IMR-90 (cell line): ENCODE results near the gene TLX1. TPM values are rescaled to one million over a fixed set of nuclear protein-coding genes. Genes with fewer than 3 reads are reported as not detected.
A peak's percentile ranks its signal among the peaks of the same experiment; 100 is the strongest.

Source experiments
- ATAC-seq: fragments of 200-7000 bp; cut with Tn5 transposase; 2 replicates; pipeline ENCODE4 v1.9.1; 2020; ENCODE audit warnings: low read depth, mild to moderate bottlenecking, moderate library complexity
- BruUV-seq: library from RNA; stranded (reverse); fragments of 400-500 nt; replicated peaks from 2 replicates; lab custom pipeline; 2021; lab: Mats Ljungman, UMichigan
- CTCF ChIA-PET: fragments of 300-600 bp; formaldehyde crosslinking; extraction: SDS; loops from one replicate; lab custom pipeline; 2021; ENCODE audit warnings: antibody characterized with exemption; lab: Yijun Ruan, JAX
- POLR2A ChIA-PET: fragments of 300-600 bp; sonication (Branson Sonifier 250); formaldehyde crosslinking; loops from one replicate; lab custom pipeline; 2022; ENCODE audit warnings: antibody characterized with exemption; ENCODE audit not compliant: unreplicated experiment; lab: Charles Lee
- DNase-seq: peaks from one replicate; pipeline ENCODE4 v3.0.0; 2013
- H2AFZ ChIP-seq: replicated peaks from 2 replicates; pipeline ENCODE3; 2013; ENCODE audit warnings: low read length, mild to moderate bottlenecking; ENCODE audit not compliant: poor library complexity
- H2AK5ac ChIP-seq: 2 replicates; pipeline ENCODE4 v1.6.1; 2013; ENCODE audit warnings: low read depth, low read length, inconsistent platforms
- H2AK9ac ChIP-seq: replicated peaks from 2 replicates; pipeline ENCODE3; 2013; ENCODE audit warnings: mild to moderate bottlenecking, low read depth, low read length, moderate library complexity; ENCODE audit not compliant: poor library complexity
- H2BK120ac ChIP-seq: 2 replicates; pipeline ENCODE4 v1.6.1; 2013; ENCODE audit warnings: low read depth, low read length, inconsistent platforms
- H2BK15ac ChIP-seq: 3 replicates; pipeline ENCODE4 v1.6.1; 2013; ENCODE audit warnings: low read depth, low read length, inconsistent platforms
- H2BK20ac ChIP-seq: 2 replicates; pipeline ENCODE4 v1.6.1; 2013; ENCODE audit warnings: low read depth, mild to moderate bottlenecking, inconsistent platforms, low read length, moderate library complexity
- H2BK5ac ChIP-seq: 2 replicates; pipeline ENCODE4 v1.6.1; 2013; ENCODE audit warnings: mild to moderate bottlenecking, low read depth, low read length, inconsistent platforms; ENCODE audit not compliant: poor library complexity, severe bottlenecking
- H3K14ac ChIP-seq: replicated peaks from 2 replicates; pipeline ENCODE4 v1.6.1; 2013; ENCODE audit warnings: low read depth, low read length, inconsistent platforms
- H3K18ac ChIP-seq: 2 replicates; pipeline ENCODE4 v1.6.1; 2013; ENCODE audit warnings: low read depth, low read length, control low read depth
- H3K23ac ChIP-seq: 2 replicates; pipeline ENCODE4 v1.6.1; 2013; ENCODE audit warnings: low read depth, low read length, inconsistent platforms
- H3K27ac ChIP-seq: 2 replicates; pipeline ENCODE4 v1.5.1; 2013; ENCODE audit warnings: mild to moderate bottlenecking, control low read depth, low read length; ENCODE audit not compliant: insufficient read depth
- H3K27me3 ChIP-seq: 2 replicates; pipeline ENCODE4 v1.6.1; 2013; ENCODE audit warnings: low read length; ENCODE audit not compliant: control insufficient read depth, insufficient read depth
- H3K36me3 ChIP-seq: 2 replicates; pipeline ENCODE4 v1.6.1; 2013; ENCODE audit warnings: low read length, mixed read lengths; ENCODE audit not compliant: control insufficient read depth, insufficient read depth
- H3K4ac ChIP-seq: 2 replicates; pipeline ENCODE4 v1.6.1; 2013; ENCODE audit warnings: low read depth, low read length, inconsistent platforms
- H3K4me1 ChIP-seq: 2 replicates; pipeline ENCODE4 v1.6.1; 2013; ENCODE audit warnings: low read length, mixed read lengths; ENCODE audit not compliant: control insufficient read depth, insufficient read depth
- H3K4me2 ChIP-seq: 2 replicates; pipeline ENCODE4 v1.6.1; 2013; ENCODE audit warnings: low read depth, mild to moderate bottlenecking, control low read depth, low read length, moderate library complexity
- H3K4me3 ChIP-seq: 2 replicates; pipeline ENCODE4 v1.5.1; 2013; ENCODE audit warnings: low read depth, mild to moderate bottlenecking, control low read depth, low read length, moderate library complexity; ENCODE audit not compliant: insufficient read depth
- H3K56ac ChIP-seq: 2 replicates; pipeline ENCODE4 v1.6.1; 2013; ENCODE audit warnings: low read length, inconsistent platforms; ENCODE audit not compliant: insufficient read depth; ENCODE audit errors: extremely low read depth
- H3K79me1 ChIP-seq, 2 experiments: 2 replicates each; pipeline ENCODE4 v1.6.1; 2013; ENCODE audit warnings: low read length in 2 of 2, inconsistent platforms in 1 of 2, low read depth in 1 of 2
- H3K9ac ChIP-seq: 2 replicates; pipeline ENCODE4 v1.6.1; 2013; ENCODE audit warnings: low read depth, low read length, control low read depth
- H3K9me1 ChIP-seq: 2 replicates; pipeline ENCODE4 v1.6.1; 2013; ENCODE audit warnings: low read length, inconsistent platforms; ENCODE audit not compliant: insufficient read depth
- H3K9me3 ChIP-seq: 2 replicates; pipeline ENCODE4 v1.6.1; 2013; ENCODE audit warnings: low read length; ENCODE audit not compliant: control insufficient read depth, insufficient read depth
- H4K20me1 ChIP-seq: 2 replicates; pipeline ENCODE4 v1.6.1; 2013; ENCODE audit warnings: low read length, inconsistent platforms; ENCODE audit not compliant: insufficient read depth
- H4K5ac ChIP-seq: 2 replicates; pipeline ENCODE4 v1.6.1; 2013; ENCODE audit warnings: mild to moderate bottlenecking, low read depth, low read length, control low read depth
- H4K8ac ChIP-seq, 2 experiments: 2 replicates each; pipeline ENCODE4 v1.6.1; 2013; ENCODE audit warnings: low read depth in 2 of 2, low read length in 2 of 2, control low read depth in 1 of 2, inconsistent platforms in 1 of 2
- H4K91ac ChIP-seq: 2 replicates; pipeline ENCODE4 v1.6.1; 2013; ENCODE audit warnings: low read depth, low read length, inconsistent platforms; ENCODE audit not compliant: insufficient read depth
- BHLHE40 ChIP-seq: fragments of 150-350 bp; IDR thresholded peaks from 2 replicates; pipeline ENCODE4 v1.6.1; 2016; ENCODE audit warnings: mild to moderate bottlenecking, low read depth, low read length
- CEBPB ChIP-seq: IDR thresholded peaks from 2 replicates; pipeline ENCODE4 v1.6.1; 2012; ENCODE audit warnings: low read depth, low read length, improper control_type of control experiment
- CHD1 ChIP-seq: IDR thresholded peaks from 2 replicates; pipeline ENCODE4 v1.6.1; 2012; ENCODE audit warnings: low read depth, low read length, improper control_type of control experiment
- FOS ChIP-seq: fragments of 150-350 bp; IDR thresholded peaks from 2 replicates; pipeline ENCODE4 v1.6.1; 2016; ENCODE audit warnings: low read depth, low read length
- MAFK ChIP-seq: IDR thresholded peaks from 2 replicates; pipeline ENCODE4 v1.6.1; 2012; ENCODE audit warnings: low read depth, low read length, improper control_type of control experiment
- MAZ ChIP-seq: IDR thresholded peaks from 2 replicates; pipeline ENCODE4 v1.6.1; 2012; ENCODE audit warnings: low read depth, mild to moderate bottlenecking, low read length, improper control_type of control experiment, moderate library complexity, borderline replicate concordance
- MXI1 ChIP-seq: IDR thresholded peaks from 2 replicates; pipeline ENCODE4 v1.6.1; 2012; ENCODE audit warnings: low read depth, mild to moderate bottlenecking, low read length, moderate library complexity, borderline replicate concordance
- NFE2L2 ChIP-seq: fragments of 150-350 bp; IDR thresholded peaks from 2 replicates; pipeline ENCODE4 v1.6.1; 2016; ENCODE audit warnings: low read depth, mild to moderate bottlenecking, low read length
- POLR2A ChIP-seq: IDR thresholded peaks from 2 replicates; pipeline ENCODE4 v1.6.1; 2012; ENCODE audit warnings: mild to moderate bottlenecking, low read depth, low read length
- RAD21 ChIP-seq: IDR thresholded peaks from 2 replicates; pipeline ENCODE4 v1.6.1; 2012; ENCODE audit warnings: low read length, improper control_type of control experiment
- RCOR1 ChIP-seq: IDR thresholded peaks from 2 replicates; pipeline ENCODE4 v1.6.1; 2012; ENCODE audit warnings: mild to moderate bottlenecking, low read length, improper control_type of control experiment; ENCODE audit not compliant: insufficient replicate concordance
- RFX5 ChIP-seq: IDR thresholded peaks from 2 replicates; pipeline ENCODE4 v1.8.0; 2012; ENCODE audit warnings: low read depth, mild to moderate bottlenecking, low read length, moderate library complexity
- SMC3 ChIP-seq: fragments of 150-350 bp; IDR thresholded peaks from 2 replicates; pipeline ENCODE4 v1.6.1; 2016; ENCODE audit warnings: low read depth, mild to moderate bottlenecking, antibody characterized with exemption, low read length, moderate library complexity
- WGBS, 2 experiments: methylation state at CpG; one replicate each; pipeline versions ENCODE4 v1.1.5 to v1.1.7; 2013; ENCODE audit warnings: missing lambda C conversion rate in 2 of 2; ENCODE audit not compliant: insufficient read length in 1 of 2; ENCODE audit errors: extremely low coverage in 2 of 2; 5-methylcytosine and 5-hydroxymethylcytosine counted together
- dilution Hi-C: fragments of 300-500 bp; cut with HindIII; formaldehyde crosslinking; loops from one replicate; pipeline ENCODE4 v1.14.3; 2018; ENCODE audit warnings: low sequenced_read_pairs; ENCODE audit not compliant: unreplicated experiment
- in situ Hi-C: fragments of 300-500 bp; cut with MboI; formaldehyde crosslinking; loops from 3 replicates; pipeline ENCODE4 v1.14.3; 2019; ENCODE audit warnings: low sequenced_read_pairs, inconsistent platforms, mixed read lengths
- intact Hi-C: fragments of 100-400 bp; cut with micrococcal nuclease; formaldehyde crosslinking; loops from 2 replicates; pipeline ENCODE4 v1.10.0; 2022
- polyA plus RNA-seq, 3 experiments: library from polyadenylated mRNA; depleted of rRNA; stranded (reverse); fragments of >200 nt; gene quantifications; 2 replicates each; pipeline ENCODE4 v1.2.3, GENCODE V29; 2012; ENCODE audit warnings: low replicate concordance in 1 of 3
- total RNA-seq: library from RNA; depleted of rRNA; stranded (reverse); fragments of >200 nt; gene quantifications from 2 replicates; pipeline ENCODE4 v1.2.3, GENCODE V29; 2012
- TF ChIP-seq, protein P1 (sequence below): conservative IDR thresholded peaks from 2 replicates; pipeline ENCODE4 v1.5.1; 2012; ENCODE audit warnings: mild to moderate bottlenecking, low read depth, low read length, improper control_type of control experiment

TLX1 gene
- total and polyA plus RNA-seq, 2 of the 4 experiments (the other 2 are of a cell fraction), result not detected

- Histone ChIP-seq H3K23ac (no peak overlapping the region), H3K56ac (no peak overlapping the region), H3K9me1 (peaks cover 2% of the 10 kb centered on the region; the same call in 1 of the 2 replicates), H4K8ac (no peak overlapping the region), H3K18ac (no peak overlapping the region), H3K27ac (no peak overlapping the region), H3K4me3 (no peak overlapping the region), H3K4ac (no peak overlapping the region), H2BK5ac (no peak overlapping the region), H2BK20ac (no peak overlapping the region), H2AK5ac (no peak overlapping the region), H3K36me3 (no peaks in the 10 kb centered on the region), H3K27me3 (peaks cover 92% of the 10 kb centered on the region), H3K9me3 (no peaks in the 10 kb centered on the region), H4K5ac (no peak overlapping the region), H3K4me2 (peak overlapping the region; percentile 64), H4K91ac (no peak overlapping the region), H3K79me1 (no peaks in the 10 kb centered on the region), H3K14ac (no peak overlapping the region), H4K20me1 (peaks cover 12% of the 10 kb centered on the region; the same call in 1 of the 2 replicates), H2BK120ac (no peak overlapping the region), H2AFZ (peak overlapping the region; percentile 69), H3K4me1 (no peaks in the 10 kb centered on the region), H2AK9ac (peak overlapping the region; percentile 57), H2BK15ac (no peak overlapping the region), H3K9ac (no peak overlapping the region)
- in situ Hi-C loops (loop anchor here (5.0 kb wide), 1 partner anchor 45 kb away; no protein-coding TSS in a partner anchor), dilution Hi-C loops (no loop called here), intact Hi-C loops (loop anchor here (1.0 to 2.0 kb wide), 3 partner anchors 47 to 101 kb away; partner anchors contain the start of gene KAZALD1)
- peak; percentile 72 for DNase-seq
- peak; percentile 95 for ATAC-seq
- WGBS, 2 experiments, result 5% methylated on average over 13 of the region's 21 CpGs; no CpG with 5 or more reads in 1 of the 2 experiments
- ChIA-PET CTCF (interaction anchor here (0.5 to 1.9 kb wide), 29 partner anchors 9 to 1501 kb away, joined by 3 to 15 read pairs (median 5); partner anchors contain the start of gene KAZALD1), POLR2A (interaction anchor here (1.1 kb wide), 1 partner anchor 80 kb away, joined by 3 read pairs; the partner anchor contains the start of gene KAZALD1)
- no peak for TF ChIP-seq MXI1
- no peak for TF ChIP-seq FOS
- no peak for TF ChIP-seq MAZ
- TF ChIP-seq BHLHE40, result no peak
- no peak for TF ChIP-seq CEBPB
- peak; percentile 68 for TF ChIP-seq SMC3
- TF ChIP-seq CHD1, result no peak
- TF ChIP-seq RFX5, result no peak
- TF ChIP-seq NFE2L2, result 0 out of 2 replicates have a peak, but pooled peaks have one; percentile 16
- peak; percentile 87 for TF ChIP-seq RAD21
- no peak for TF ChIP-seq RCOR1
- TF ChIP-seq POLR2A, result no peak
- TF ChIP-seq, protein P1, sequence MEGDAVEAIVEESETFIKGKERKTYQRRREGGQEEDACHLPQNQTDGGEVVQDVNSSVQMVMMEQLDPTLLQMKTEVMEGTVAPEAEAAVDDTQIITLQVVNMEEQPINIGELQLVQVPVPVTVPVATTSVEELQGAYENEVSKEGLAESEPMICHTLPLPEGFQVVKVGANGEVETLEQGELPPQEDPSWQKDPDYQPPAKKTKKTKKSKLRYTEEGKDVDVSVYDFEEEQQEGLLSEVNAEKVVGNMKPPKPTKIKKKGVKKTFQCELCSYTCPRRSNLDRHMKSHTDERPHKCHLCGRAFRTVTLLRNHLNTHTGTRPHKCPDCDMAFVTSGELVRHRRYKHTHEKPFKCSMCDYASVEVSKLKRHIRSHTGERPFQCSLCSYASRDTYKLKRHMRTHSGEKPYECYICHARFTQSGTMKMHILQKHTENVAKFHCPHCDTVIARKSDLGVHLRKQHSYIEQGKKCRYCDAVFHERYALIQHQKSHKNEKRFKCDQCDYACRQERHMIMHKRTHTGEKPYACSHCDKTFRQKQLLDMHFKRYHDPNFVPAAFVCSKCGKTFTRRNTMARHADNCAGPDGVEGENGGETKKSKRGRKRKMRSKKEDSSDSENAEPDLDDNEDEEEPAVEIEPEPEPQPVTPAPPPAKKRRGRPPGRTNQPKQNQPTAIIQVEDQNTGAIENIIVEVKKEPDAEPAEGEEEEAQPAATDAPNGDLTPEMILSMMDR, result peak; percentile 96
- TF ChIP-seq MAFK, result no peak
- BruUV-seq, result no TSS peak
Observed at GRCh38 chr10:101141616-101142532, 10.8 kb downstream of the TLX1 start.
